Mesodermal cell (in vitro differentiated cells): ENCODE data around the gene SPPL2C.

Experiments used
- H3K27ac ChIP-seq: 2 replicates; pipeline ENCODE4 v1.7.0; 2013; ENCODE audit warnings: mild to moderate bottlenecking, low read depth, low read length, moderate library complexity; ENCODE audit not compliant: severe bottlenecking
- H3K36me3 ChIP-seq: 2 replicates; pipeline ENCODE4 v1.7.1; 2013; ENCODE audit warnings: mild to moderate bottlenecking, low read length, moderate library complexity; ENCODE audit not compliant: control insufficient read depth, insufficient read depth
- H3K4me1 ChIP-seq: one replicate; pipeline ENCODE4 v1.7.1; 2013; ENCODE audit warnings: mild to moderate bottlenecking, low read length; ENCODE audit not compliant: insufficient read depth, control insufficient read depth, poor library complexity, severe bottlenecking
- H3K4me3 ChIP-seq: 2 replicates; pipeline ENCODE4 v1.7.0; 2013; ENCODE audit warnings: low read length, control low read depth, mild to moderate bottlenecking; ENCODE audit not compliant: insufficient read depth, poor library complexity, severe bottlenecking; ENCODE audit errors: extremely low read depth
- H3K9me3 ChIP-seq: 2 replicates; pipeline ENCODE4 v1.7.1; 2013; ENCODE audit warnings: mild to moderate bottlenecking, low read length, moderate library complexity; ENCODE audit not compliant: control insufficient read depth
- WGBS, 2 experiments: methylation state at CpG; one replicate each; pipeline ENCODE4 v1.1.5; 2013; ENCODE audit warnings: missing lambda C conversion rate in 2 of 2; ENCODE audit not compliant: insufficient coverage in 2 of 2; 5-methylcytosine and 5-hydroxymethylcytosine counted together

SPPL2C gene

DNA sequence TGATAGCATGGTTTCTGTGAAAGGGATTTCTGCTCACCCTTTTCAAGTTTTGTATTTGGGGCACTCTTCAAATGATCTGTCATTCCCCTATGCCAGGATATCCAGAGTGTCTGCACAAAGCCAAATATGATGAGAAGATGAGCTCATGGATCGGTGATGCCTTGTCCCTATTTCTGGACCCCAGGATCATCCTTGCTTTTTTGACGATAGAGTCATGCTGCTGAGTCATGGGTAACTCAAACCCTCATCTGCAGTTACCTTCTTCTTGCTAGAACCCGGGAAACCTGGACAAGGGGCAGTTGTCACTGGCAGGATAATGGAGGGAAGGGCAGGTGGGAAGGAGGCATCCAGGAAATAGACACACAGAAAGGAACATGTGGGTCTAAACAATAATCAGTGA, 31.9 kb downstream of the SPPL2C start:
- H3K9me3 ChIP-seq, result no peaks in the 10 kb centered on the region
- no peaks in the 10 kb centered on the region for H3K36me3 ChIP-seq
- H3K27ac ChIP-seq, result no peak overlapping the region
- 80 to 96% methylated on average over 2 to 3 of the region's 3 CpGs for WGBS, 2 experiments
- H3K4me1 ChIP-seq, result peaks cover 4% of the 10 kb centered on the region
- no peak overlapping the region for H3K4me3 ChIP-seq

DNA sequence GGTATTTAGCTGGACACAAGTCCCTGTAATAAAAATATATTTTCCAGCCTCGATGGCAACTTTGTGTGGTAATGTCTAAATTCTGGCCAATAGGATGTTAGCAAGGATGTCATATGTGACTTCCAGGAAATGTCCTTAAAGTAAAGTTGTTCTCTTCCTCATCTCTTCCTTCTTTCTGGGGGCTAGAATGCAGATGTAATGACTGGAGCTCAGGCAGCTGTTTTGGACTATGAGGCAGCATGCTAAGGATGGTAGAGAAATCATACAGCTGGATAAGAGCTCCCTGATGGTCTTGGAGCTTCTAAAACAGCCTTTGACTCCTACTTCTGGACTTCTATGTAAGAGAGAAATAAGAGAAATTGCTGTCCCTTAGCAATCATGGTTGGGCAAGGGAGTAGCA, 32.8 kb downstream of the SPPL2C start:
- H3K4me1 ChIP-seq, result peaks cover 4% of the 10 kb centered on the region
- H3K4me3 ChIP-seq, result no peak overlapping the region
- H3K27ac ChIP-seq, result no peak overlapping the region
- no peaks in the 10 kb centered on the region for H3K36me3 ChIP-seq
- WGBS, 2 experiments, result no CpG with 5 or more reads among the region's 1 CpG
- no peaks in the 10 kb centered on the region for H3K9me3 ChIP-seq

- no peak overlapping the region for H3K4me3 ChIP-seq
- no peaks in the 10 kb centered on the region for H3K36me3 ChIP-seq
- no peak overlapping the region for H3K27ac ChIP-seq
- WGBS, 2 experiments, result 100% methylated on average over 2 of the region's 2 CpGs
- H3K4me1 ChIP-seq, result no peaks in the 10 kb centered on the region
- H3K9me3 ChIP-seq, result no peaks in the 10 kb centered on the region
Measured at GRCh38 chr17:45883063-45883462, 38.4 kb downstream of the SPPL2C start.

DNA sequence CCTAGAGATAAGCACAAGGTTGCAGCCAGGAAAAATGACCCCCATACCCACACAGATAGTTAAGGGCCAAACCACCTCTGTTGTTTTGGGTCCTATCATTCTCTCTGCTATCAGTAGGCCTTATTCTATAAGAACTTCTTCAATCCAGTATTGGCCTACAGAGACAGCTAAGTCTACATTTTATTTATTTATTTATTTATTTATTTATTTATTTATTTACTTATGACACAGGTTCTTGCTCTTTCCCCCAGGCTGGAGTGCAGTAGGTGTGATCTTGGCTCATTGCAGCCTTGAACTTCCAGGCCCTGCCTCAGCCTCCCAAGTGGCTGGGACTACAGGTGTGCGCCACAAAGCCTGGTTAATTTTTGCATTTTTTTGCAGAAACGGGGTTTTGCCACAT, 42.2 kb downstream of the SPPL2C start:
- 82 to 90% methylated on average over 2 of the region's 2 CpGs for WGBS, 2 experiments

DNA sequence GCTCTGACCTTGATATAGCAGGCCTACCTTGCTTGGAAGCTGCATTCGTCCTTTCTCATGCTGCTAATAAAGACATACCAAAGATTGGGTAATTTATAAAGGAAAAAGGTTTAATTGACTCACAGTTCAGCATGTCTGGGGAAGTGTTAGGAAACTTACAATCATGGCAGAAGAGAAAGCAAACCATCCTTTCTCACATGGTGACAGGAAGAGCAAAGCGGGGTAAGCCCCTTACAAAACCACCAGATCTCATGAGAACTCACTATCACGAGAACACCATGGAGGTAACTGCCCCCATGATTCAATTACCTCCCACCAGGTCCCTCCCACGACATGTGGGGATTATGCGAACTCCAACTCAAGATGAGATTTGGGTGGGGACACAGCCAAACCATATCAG, 43.7 kb downstream of the SPPL2C start:
- Histone ChIP-seq H3K4me3 (no peak overlapping the region), H3K27ac (no peak overlapping the region), H3K9me3 (no peaks in the 10 kb centered on the region), H3K36me3 (no peaks in the 10 kb centered on the region), H3K4me1 (no peaks in the 10 kb centered on the region)
- 33 to 50% methylated on average over 2 to 3 of the region's 5 CpGs for WGBS, 2 experiments

More for the DNA sequence above, 42.2 kb downstream of the SPPL2C start:
- Histone ChIP-seq H3K27ac (no peak overlapping the region), H3K9me3 (no peaks in the 10 kb centered on the region), H3K4me3 (no peak overlapping the region), H3K36me3 (no peaks in the 10 kb centered on the region), H3K4me1 (no peaks in the 10 kb centered on the region)

GRCh38 chr17:45889579-45889978, 44.9 kb downstream of the SPPL2C start:
- no peaks in the 10 kb centered on the region for H3K36me3 ChIP-seq
- H3K4me3 ChIP-seq, result no peak overlapping the region
- H3K27ac ChIP-seq, result no peak overlapping the region
- 20 to 33% methylated on average over 2 of the region's 4 CpGs for WGBS, 2 experiments
- H3K9me3 ChIP-seq, result no peaks in the 10 kb centered on the region
- peaks cover 1% of the 10 kb centered on the region for H3K4me1 ChIP-seq

- Histone ChIP-seq H3K27ac (no peak overlapping the region), H3K4me3 (peak overlapping the region; percentile 57), H3K36me3 (no peaks in the 10 kb centered on the region), H3K9me3 (no peaks in the 10 kb centered on the region), H3K4me1 (peaks cover 21% of the 10 kb centered on the region)
- WGBS, 2 experiments, result 78 to 86% methylated on average over 7 of the region's 7 CpGs
Measured at GRCh38 chr17:45893725-45894021, 49.0 kb downstream of the SPPL2C start.

DNA sequence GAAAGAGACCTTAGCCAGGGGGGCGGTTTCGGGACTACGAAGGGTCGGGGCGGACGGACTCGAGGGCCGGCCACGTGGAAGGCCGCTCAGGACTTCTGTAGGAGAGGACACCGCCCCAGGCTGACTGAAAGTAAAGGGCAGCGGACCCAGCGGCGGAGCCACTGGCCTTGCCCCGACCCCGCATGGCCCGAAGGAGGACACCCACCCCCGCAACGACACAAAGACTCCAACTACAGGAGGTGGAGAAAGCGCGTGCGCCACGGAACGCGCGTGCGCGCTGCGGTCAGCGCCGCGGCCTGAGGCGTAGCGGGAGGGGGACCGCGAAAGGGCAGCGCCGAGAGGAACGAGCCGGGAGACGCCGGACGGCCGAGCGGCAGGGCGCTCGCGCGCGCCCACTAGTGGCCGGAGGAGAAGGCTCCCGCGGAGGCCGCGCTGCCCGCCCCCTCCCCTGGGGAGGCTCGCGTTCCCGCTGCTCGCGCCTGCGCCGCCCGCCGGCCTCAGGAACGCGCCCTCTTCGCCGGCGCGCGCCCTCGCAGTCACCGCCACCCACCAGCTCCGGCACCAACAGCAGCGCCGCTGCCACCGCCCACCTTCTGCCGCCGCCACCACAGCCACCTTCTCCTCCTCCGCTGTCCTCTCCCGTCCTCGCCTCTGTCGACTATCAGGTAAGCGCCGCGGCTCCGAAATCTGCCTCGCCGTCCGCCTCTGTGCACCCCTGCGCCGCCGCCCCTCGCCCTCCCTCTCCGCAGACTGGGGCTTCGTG, 49.5 kb downstream of the SPPL2C start, which contains the start of gene MAPT:
Gene MAPT, plus strand, starts transcription at position 533 of the 763 bp plus-strand sequence. CDS start 67,784 bp downstream, outside the sequence.
- WGBS, 2 experiments, result 4 to 5% methylated on average over 67 to 73 of the region's 97 CpGs

GRCh38 chr17:45895304-45895968, 50.8 kb downstream of the SPPL2C start:
- 1 to 2% methylated on average over 22 to 35 of the region's 63 CpGs for WGBS, 2 experiments
- no peaks in the 10 kb centered on the region for H3K9me3 ChIP-seq
- H3K4me3 ChIP-seq, result peak overlapping the region; percentile 57
- H3K4me1 ChIP-seq, result peaks cover 21% of the 10 kb centered on the region
- H3K36me3 ChIP-seq, result no peaks in the 10 kb centered on the region
- H3K27ac ChIP-seq, result no peak overlapping the region

More for the DNA sequence above, 49.5 kb downstream of the SPPL2C start, which contains the start of gene MAPT:
- Histone ChIP-seq H3K4me1 (peaks cover 21% of the 10 kb centered on the region), H3K36me3 (no peaks in the 10 kb centered on the region), H3K9me3 (no peaks in the 10 kb centered on the region), H3K4me3 (peak within 1 kb of the TSS; percentile 57), H3K27ac (no peak within 1 kb of the TSS)

- 11 to 13% methylated on average over 32 to 35 of the region's 55 CpGs for WGBS, 2 experiments
- Histone ChIP-seq H3K36me3 (no peaks in the 10 kb centered on the region), H3K4me1 (peaks cover 21% of the 10 kb centered on the region), H3K27ac (no peak overlapping the region), H3K9me3 (no peaks in the 10 kb centered on the region), H3K4me3 (peak overlapping the region; percentile 57)
Measured at GRCh38 chr17:45895969-45896785, 51.5 kb downstream of the SPPL2C start.
